GM12874 (cell line): ENCODE data around the gene ZC3H7B.

Experiments used
- CTCF ChIP-seq: IDR thresholded peaks from 2 replicates; pipeline ENCODE4 v1.5.1; 2011; ENCODE audit warnings: low read depth, mild to moderate bottlenecking, control low read depth, low read length, moderate library complexity; ENCODE audit not compliant: insufficient read depth

The ZC3H7B gene

GRCh38 chr22:41274856-41275255 lies 26.5 kb upstream of the ZC3H7B start:
- TF ChIP-seq CTCF: no peak

GRCh38 chr22:41280065-41280464 lies 21.3 kb upstream of the ZC3H7B start:
- TF ChIP-seq CTCF: no peak

GRCh38 chr22:41280854-41281253 lies 20.5 kb upstream of the ZC3H7B start:
- no peak for TF ChIP-seq CTCF

- TF ChIP-seq CTCF: no peak
Observed at GRCh38 chr22:41284465-41284864, 16.9 kb upstream of the ZC3H7B start.

- no peak for TF ChIP-seq CTCF
Observed at GRCh38 chr22:41285441-41285819, 15.9 kb upstream of the ZC3H7B start.

- TF ChIP-seq CTCF: 0 out of 2 replicates have a peak, but pooled peaks have one; percentile 12
Observed at GRCh38 chr22:41285820-41286638, 15.3 kb upstream of the ZC3H7B start, which contains the start of gene RANGAP1. RANGAP1 (minus strand) TSS chr22:41286187; CDS start chr22:41281044, 5,143 bp downstream.

GRCh38 chr22:41286639-41287091 lies 14.7 kb upstream of the ZC3H7B start:
- TF ChIP-seq CTCF: no peak
